Vagina (tissue), 2 donors: Measurements from ENCODE around the gene RPTOR.

Experiments
- POLR2A ChIP-seq, 2 donors: fragments of 450-650 bp; IDR thresholded peaks; one replicate each; pipeline ENCODE4 v1.6.1; 2017; ENCODE audit warnings: antibody characterized with exemption in 2 of 2, mild to moderate bottlenecking in 2 of 2, moderate library complexity in 2 of 2
- POLR2AphosphoS5 ChIP-seq, 2 donors: sonication (generic); formaldehyde crosslinking; IDR thresholded peaks; one replicate each; pipeline ENCODE4 v1.9.0; 2017; ENCODE audit warnings: antibody characterized with exemption in 2 of 2, mild to moderate bottlenecking in 2 of 2, low read depth in 1 of 2; ENCODE audit not compliant: insufficient read depth in 1 of 2
- TF ChIP-seq, protein P1 (sequence below), 3 experiments: fragments of 450-650 bp in 2 of 3; fragments of 200-600 bp in 1 of 3; sonication (generic) in 1 of 3; IDR thresholded peaks; one replicate each; pipeline ENCODE4 v1.5.1; 2017 to 2019; ENCODE audit warnings: antibody characterized with exemption in 3 of 3, mild to moderate bottlenecking in 2 of 3, moderate library complexity in 2 of 3

DNA sequence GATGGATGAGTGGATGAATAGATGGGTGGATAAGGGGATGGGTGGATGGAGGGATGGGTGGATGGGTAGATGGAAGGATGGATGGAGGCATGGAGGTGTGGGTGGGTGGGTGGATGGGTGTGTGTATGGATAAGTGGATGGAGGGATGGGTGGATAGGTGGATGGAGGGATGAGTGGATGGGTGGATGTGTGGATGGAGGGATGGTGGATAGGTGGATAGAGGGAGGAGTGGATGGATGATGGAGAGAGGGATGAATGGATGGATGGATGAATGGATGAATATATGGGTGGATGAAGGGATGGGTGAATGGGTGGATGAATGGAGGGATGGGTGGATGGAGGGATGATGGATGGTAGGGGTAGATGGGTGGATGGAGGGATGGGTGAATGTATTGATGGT, 40.7 kb upstream of the RPTOR start:
- TF ChIP-seq, protein P1, sequence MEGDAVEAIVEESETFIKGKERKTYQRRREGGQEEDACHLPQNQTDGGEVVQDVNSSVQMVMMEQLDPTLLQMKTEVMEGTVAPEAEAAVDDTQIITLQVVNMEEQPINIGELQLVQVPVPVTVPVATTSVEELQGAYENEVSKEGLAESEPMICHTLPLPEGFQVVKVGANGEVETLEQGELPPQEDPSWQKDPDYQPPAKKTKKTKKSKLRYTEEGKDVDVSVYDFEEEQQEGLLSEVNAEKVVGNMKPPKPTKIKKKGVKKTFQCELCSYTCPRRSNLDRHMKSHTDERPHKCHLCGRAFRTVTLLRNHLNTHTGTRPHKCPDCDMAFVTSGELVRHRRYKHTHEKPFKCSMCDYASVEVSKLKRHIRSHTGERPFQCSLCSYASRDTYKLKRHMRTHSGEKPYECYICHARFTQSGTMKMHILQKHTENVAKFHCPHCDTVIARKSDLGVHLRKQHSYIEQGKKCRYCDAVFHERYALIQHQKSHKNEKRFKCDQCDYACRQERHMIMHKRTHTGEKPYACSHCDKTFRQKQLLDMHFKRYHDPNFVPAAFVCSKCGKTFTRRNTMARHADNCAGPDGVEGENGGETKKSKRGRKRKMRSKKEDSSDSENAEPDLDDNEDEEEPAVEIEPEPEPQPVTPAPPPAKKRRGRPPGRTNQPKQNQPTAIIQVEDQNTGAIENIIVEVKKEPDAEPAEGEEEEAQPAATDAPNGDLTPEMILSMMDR (IDR thresholded peaks at IDR 0.05): no peak
- TF ChIP-seq POLR2A (IDR thresholded peaks at IDR 0.05) (no peak), POLR2AphosphoS5 (IDR thresholded peaks at IDR 0.05; ENCODE audit: insufficient read depth in 1 of 2, low read depth in 1 of 2) (no peak)
